ENCODE data around the gene ZNF396. TPM values are rescaled to one million over a fixed set of nuclear protein-coding genes. Genes with fewer than 3 reads are reported as not detected.
A peak's percentile ranks its signal among the peaks of the same experiment; 100 is the strongest.

The ZNF396 gene
- total and polyA plus RNA-seq, 8 donors: 1.2 to 3.8 (median 2.4) TPM

DNA sequence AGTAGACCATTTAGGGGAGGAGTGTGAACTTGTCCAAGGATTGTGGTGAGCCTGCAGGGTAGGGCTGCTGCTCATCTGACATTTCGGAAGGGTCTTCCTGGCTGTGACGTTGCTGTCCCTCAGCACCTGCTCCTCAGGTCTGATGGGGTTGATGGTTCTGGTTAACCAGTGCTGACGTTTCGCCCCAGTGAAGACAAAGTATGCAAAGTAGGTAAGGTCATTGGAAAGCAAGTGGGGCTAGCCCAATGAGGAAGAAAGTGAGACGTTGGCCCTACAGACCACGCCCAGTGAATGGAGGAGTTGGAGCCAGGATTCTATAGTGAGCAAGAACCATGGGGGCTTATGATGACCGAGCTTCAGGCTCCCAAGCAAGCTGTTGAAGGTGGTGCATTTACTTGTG, 33.4 kb upstream of the ZNF396 start:
- intact Hi-C loops (cut with DNase I): no loop called here
- TF ChIP-seq, protein P1, sequence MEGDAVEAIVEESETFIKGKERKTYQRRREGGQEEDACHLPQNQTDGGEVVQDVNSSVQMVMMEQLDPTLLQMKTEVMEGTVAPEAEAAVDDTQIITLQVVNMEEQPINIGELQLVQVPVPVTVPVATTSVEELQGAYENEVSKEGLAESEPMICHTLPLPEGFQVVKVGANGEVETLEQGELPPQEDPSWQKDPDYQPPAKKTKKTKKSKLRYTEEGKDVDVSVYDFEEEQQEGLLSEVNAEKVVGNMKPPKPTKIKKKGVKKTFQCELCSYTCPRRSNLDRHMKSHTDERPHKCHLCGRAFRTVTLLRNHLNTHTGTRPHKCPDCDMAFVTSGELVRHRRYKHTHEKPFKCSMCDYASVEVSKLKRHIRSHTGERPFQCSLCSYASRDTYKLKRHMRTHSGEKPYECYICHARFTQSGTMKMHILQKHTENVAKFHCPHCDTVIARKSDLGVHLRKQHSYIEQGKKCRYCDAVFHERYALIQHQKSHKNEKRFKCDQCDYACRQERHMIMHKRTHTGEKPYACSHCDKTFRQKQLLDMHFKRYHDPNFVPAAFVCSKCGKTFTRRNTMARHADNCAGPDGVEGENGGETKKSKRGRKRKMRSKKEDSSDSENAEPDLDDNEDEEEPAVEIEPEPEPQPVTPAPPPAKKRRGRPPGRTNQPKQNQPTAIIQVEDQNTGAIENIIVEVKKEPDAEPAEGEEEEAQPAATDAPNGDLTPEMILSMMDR (IDR thresholded peaks at IDR 0.05): no peak
- no peaks in the 10 kb centered on the region for H3K36me3 ChIP-seq
- H3K4me3 ChIP-seq: no peak overlapping the region
- WGBS, 2 donors: 63 to 76% methylated on average over 7 of the region's 7 CpGs
- H3K4me1 ChIP-seq: peaks cover 0 to 3% (median 0%) of the 10 kb centered on the region in 3 donors
- ATAC-seq (no peak), DNase-seq (no peak), FAIRE-seq (no peak)
- H3K9me3 ChIP-seq: no peaks in the 10 kb centered on the region
- no peak overlapping the region for H3K27ac ChIP-seq
- H3K27me3 ChIP-seq: peaks cover 0 to 3% (median 1%) of the 10 kb centered on the region in 4 donors

DNA sequence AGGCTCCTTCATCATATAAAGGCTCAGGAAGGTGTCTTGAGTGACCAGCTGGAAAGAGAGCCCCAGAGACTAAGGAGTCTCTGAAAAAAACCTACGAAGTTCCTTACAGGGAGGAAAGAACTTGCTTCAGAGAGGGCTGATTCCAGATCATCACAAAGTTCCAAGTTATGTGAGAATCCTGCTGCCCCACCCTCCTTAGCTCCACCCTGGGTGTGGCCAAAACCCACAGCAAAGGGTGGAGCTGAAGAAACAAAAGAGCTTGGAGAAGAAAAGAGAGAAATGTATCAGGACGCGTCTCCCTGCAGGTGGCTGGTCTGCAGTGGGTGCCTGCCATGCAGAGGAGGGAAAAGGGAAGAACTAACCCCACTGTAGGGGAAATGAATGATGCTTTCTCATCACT, 32.8 kb upstream of the ZNF396 start:
- H3K4me3 ChIP-seq: no peak overlapping the region
- no peak for DNase-seq
- peaks cover 0 to 3% (median 1%) of the 10 kb centered on the region in 4 donors for H3K27me3 ChIP-seq
- no peak overlapping the region for H3K27ac ChIP-seq
- 66 to 75% methylated on average over 3 of the region's 3 CpGs for WGBS, 2 donors
- intact Hi-C loops (cut with DNase I): loop anchor here in 2 of 3 donors (5.0 to 10.0 kb wide), 2 partner anchors 105 to 542 kb away; no protein-coding TSS in a partner anchor
- H3K36me3 ChIP-seq: no peaks in the 10 kb centered on the region
- FAIRE-seq: no peak
- TF ChIP-seq, protein P1 (IDR thresholded peaks at IDR 0.05): no peak
- H3K4me1 ChIP-seq: no peaks in the 10 kb centered on the region
- ATAC-seq: no peak
- no peaks in the 10 kb centered on the region for H3K9me3 ChIP-seq

DNA sequence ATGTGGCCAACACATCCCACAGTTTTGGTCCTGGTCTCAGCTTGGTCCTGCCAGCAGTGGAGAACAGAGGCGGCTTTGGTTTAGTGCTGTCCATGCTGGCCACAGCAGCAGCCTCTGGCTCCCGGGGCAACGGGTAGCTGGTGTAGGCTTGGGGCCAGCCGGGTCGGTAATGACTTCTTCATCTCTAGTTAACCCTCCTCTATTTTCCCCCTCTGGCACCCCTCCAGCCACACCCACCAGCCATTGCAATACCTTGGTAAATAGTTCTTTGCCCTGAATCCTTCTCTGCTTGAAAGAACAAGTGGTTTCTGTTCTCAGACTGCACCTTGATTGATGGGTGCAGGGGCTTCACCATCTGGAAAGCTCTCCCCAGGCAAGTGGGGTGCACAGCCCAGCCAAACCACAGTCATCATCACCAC, 31.7 kb upstream of the ZNF396 start:
- Histone ChIP-seq H3K9me3 (no peaks in the 10 kb centered on the region), H3K36me3 (no peaks in the 10 kb centered on the region), H3K27me3 (peaks cover 0 to 3% (median 1%) of the 10 kb centered on the region in 4 donors), H3K4me1 (no peaks in the 10 kb centered on the region), H3K27ac (no peak overlapping the region), H3K4me3 (no peak overlapping the region)
- WGBS, 2 donors: 88 to 89% methylated on average over 5 of the region's 5 CpGs
- FAIRE-seq (no peak), DNase-seq (peak in 2 of 6 donors; percentile 22 to 39), ATAC-seq (peak in 1 of 4 donors; percentile 27)
- TF ChIP-seq, protein P1 (IDR thresholded peaks at IDR 0.05): no peak
- intact Hi-C loops (cut with DNase I): loop anchor here in 2 of 3 donors (5.0 to 10.0 kb wide), 2 partner anchors 106 to 543 kb away; no protein-coding TSS in a partner anchor

DNA sequence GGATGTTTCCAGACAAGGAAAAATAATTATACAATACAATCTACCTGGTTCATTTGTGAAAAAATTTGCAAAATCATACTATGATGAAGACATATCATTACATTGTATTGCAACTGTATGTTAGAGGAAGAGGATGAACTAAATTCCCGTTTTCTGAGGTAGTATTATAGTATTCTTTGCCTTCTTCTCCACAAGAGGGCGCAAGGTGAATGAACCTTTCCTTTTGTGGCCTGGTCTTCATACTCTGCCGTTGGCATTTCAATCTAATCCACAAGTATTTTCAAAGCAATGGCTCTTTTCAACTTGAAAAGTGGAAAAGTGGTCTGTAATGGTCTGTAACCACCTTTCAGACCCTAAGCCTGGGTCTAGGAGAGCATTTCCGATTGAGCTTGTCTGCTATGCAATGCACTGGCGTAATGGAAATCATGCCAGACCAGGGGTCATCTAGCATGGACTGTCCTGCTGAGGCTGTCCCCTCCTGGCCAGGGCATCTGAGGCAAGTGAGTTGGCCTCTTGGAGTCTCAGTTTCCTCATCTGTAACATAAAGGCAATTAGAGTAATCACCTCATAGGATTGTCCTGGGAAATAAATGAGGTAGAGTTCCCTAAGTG, 30.8 kb upstream of the ZNF396 start:
- Histone ChIP-seq H3K4me3 (no peak overlapping the region), H3K27me3 (peaks cover 0 to 3% (median 1%) of the 10 kb centered on the region in 4 donors), H3K4me1 (no peaks in the 10 kb centered on the region), H3K27ac (no peak overlapping the region), H3K9me3 (no peaks in the 10 kb centered on the region), H3K36me3 (no peaks in the 10 kb centered on the region)
- intact Hi-C loops (cut with DNase I): loop anchor here in 2 of 3 donors (5.0 to 10.0 kb wide), 2 partner anchors 107 to 544 kb away; no protein-coding TSS in a partner anchor
- ATAC-seq (peak; percentile 91 to 98 (median 96)), FAIRE-seq (peak; percentile 93), DNase-seq (peak in 3 of 6 donors; percentile 26 to 51 (median 41))
- TF ChIP-seq, protein P1 (IDR thresholded peaks at IDR 0.05): peak; percentile 59 to 74 (median 66)
- 28 to 33% methylated on average over 5 of the region's 5 CpGs for whole genome bisulfite sequencing, 2 donors

DNA sequence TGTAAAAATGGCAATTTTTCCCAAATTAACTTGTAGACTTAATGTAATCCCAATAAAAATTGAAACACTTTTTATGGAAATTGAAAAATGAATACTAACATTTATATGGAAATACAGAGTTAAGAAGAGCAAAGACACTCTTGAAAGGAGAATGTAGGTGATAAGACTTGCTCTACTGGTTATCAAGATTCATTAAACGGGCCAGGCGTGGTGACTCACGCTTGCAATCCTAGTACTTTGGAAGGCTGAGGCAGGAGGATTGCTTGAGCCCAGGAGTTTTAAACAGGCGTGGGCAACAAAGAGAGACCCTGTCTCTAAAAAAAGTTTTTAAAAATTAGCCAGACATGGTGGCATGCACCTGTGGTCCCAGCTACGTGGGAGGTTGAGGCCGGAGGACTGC, 29.5 kb upstream of the ZNF396 start:
- Histone ChIP-seq H3K4me1 (no peaks in the 10 kb centered on the region), H3K27ac (no peak overlapping the region), H3K4me3 (no peak overlapping the region), H3K36me3 (no peaks in the 10 kb centered on the region), H3K27me3 (peaks cover 0 to 3% (median 1%) of the 10 kb centered on the region in 4 donors), H3K9me3 (no peaks in the 10 kb centered on the region)
- intact Hi-C loops (cut with DNase I): loop anchor here in 2 of 3 donors (5.0 to 10.0 kb wide), 2 partner anchors 108 to 546 kb away; no protein-coding TSS in a partner anchor
- 48 to 53% methylated on average over 6 of the region's 6 CpGs for WGBS, 2 donors
- TF ChIP-seq, protein P1 (IDR thresholded peaks at IDR 0.05): no peak
- FAIRE-seq (no peak), ATAC-seq (no peak), DNase-seq (no peak)
